Smooth muscle cell (in vitro differentiated cells): ENCODE data around the gene FCER2. TPM values are rescaled to one million over a fixed set of nuclear protein-coding genes. Genes with fewer than 3 reads are reported as not detected.

Experiments
- DNase-seq: peaks from one replicate; lab custom pipeline; 2025; ENCODE audit not compliant: unreplicated experiment; lab: John Stamatoyannopoulos, UW
- H2AFZ ChIP-seq: fragments of 200-600 bp; sonication (generic); 2 replicates; pipeline ENCODE4 v1.6.0; 2016; ENCODE audit warnings: antibody characterized with exemption, low read depth, mild to moderate bottlenecking
- H3F3A ChIP-seq: fragments of 200-600 bp; sonication (generic); 2 replicates; pipeline ENCODE4 v1.6.0; 2017; ENCODE audit warnings: antibody characterized with exemption, low read depth
- H3K27ac ChIP-seq: fragments of 200-600 bp; sonication (generic); 2 replicates; pipeline ENCODE4 v1.5.1; 2016; ENCODE audit warnings: low read depth, mild to moderate bottlenecking
- H3K27me3 ChIP-seq: fragments of 200-600 bp; sonication (generic); 2 replicates; pipeline ENCODE4 v1.6.1; 2016; ENCODE audit warnings: low read depth, mild to moderate bottlenecking
- H3K36me3 ChIP-seq: fragments of 200-600 bp; sonication (generic); 2 replicates; pipeline ENCODE4 v1.5.1; 2016; ENCODE audit warnings: low read depth
- H3K4me1 ChIP-seq: fragments of 200-600 bp; sonication (generic); 2 replicates; pipeline ENCODE4 v1.5.1; 2016; ENCODE audit warnings: low read depth
- H3K4me2 ChIP-seq: fragments of 200-600 bp; sonication (generic); 2 replicates; pipeline ENCODE4 v1.6.0; 2016; ENCODE audit warnings: mild to moderate bottlenecking
- H3K4me3 ChIP-seq: fragments of 200-600 bp; sonication (generic); 2 replicates; pipeline ENCODE4 v1.5.1; 2016; ENCODE audit warnings: mild to moderate bottlenecking
- H3K79me2 ChIP-seq: fragments of 200-600 bp; sonication (generic); 2 replicates; pipeline ENCODE4 v1.6.0; 2016; ENCODE audit warnings: low read depth, mild to moderate bottlenecking
- H3K9ac ChIP-seq: fragments of 200-600 bp; sonication (generic); 2 replicates; pipeline ENCODE4 v1.6.0; 2016; ENCODE audit warnings: low read depth
- H3K9me3 ChIP-seq: fragments of 200-600 bp; sonication (generic); replicated peaks from 2 replicates; pipeline ENCODE4 v1.5.1; 2016; ENCODE audit warnings: low read depth
- H4K20me1 ChIP-seq: fragments of 200-600 bp; sonication (generic); 2 replicates; pipeline ENCODE4 v1.6.0; 2016; ENCODE audit warnings: low read depth
- WGBS: methylation state at CpG from one replicate; pipeline ENCODE4 v1.1.7; 2016; ENCODE audit warnings: low lambda C conversion rate; 5-methylcytosine and 5-hydroxymethylcytosine counted together
- polyA plus RNA-seq: library from polyadenylated mRNA; unstranded; fragments of >200 nt; fragmentation: Nextera tagmentation; extraction: Ambion mirVana; gene quantifications from 2 replicates; pipeline ENCODE4 v1.2.1, GENCODE V29; 2016
- total RNA-seq: library from RNA; depleted of rRNA; stranded (reverse); fragments of >200 nt; gene quantifications from 2 replicates; pipeline ENCODE4 v1.2.3, GENCODE V29; 2014
- TF ChIP-seq, protein P1 (sequence below): fragments of 200-600 bp; sonication (generic); IDR thresholded peaks from 2 replicates; pipeline ENCODE4 v1.5.1; 2017; ENCODE audit warnings: borderline replicate concordance, mild to moderate bottlenecking, antibody characterized with exemption; ENCODE audit not compliant: insufficient read depth, poor library complexity, severe bottlenecking

FCER2 gene
- total and polyA plus RNA-seq, 2 experiments from 2014 or later = not detected

DNA sequence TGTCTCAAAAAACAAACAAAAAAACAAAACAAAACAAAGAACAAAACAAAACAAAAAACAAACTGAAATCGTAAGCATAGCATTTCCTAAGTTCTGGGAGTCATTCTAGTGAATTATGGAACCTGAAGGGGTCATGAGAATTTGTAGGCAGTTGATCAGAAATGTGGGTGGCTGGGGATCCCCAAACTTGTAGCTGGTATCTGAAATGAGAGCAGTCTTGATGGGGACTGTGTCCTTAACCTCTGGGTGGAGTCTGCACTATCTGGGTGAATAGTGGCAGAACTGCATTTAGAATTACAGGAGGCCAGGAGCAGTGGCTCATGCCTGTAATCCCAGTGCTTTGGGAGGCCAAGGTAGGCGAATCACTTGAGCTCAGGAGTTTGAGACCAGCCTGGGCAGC lies 23.9 kb upstream of the FCER2 start:
- DNase-seq = no peak
- Histone ChIP-seq H3K27ac (no peak overlapping the region), H3K4me3 (no peak overlapping the region), H3F3A (no peaks in the 10 kb centered on the region), H3K9ac (no peak overlapping the region), H3K9me3 (no peaks in the 10 kb centered on the region), H3K36me3 (no peaks in the 10 kb centered on the region), H4K20me1 (no peaks in the 10 kb centered on the region), H3K4me2 (no peak overlapping the region), H3K79me2 (no peaks in the 10 kb centered on the region), H2AFZ (no peak overlapping the region), H3K4me1 (no peaks in the 10 kb centered on the region), H3K27me3 (peaks cover 44% of the 10 kb centered on the region)
- WGBS = 63% methylated on average over 2 of the region's 2 CpGs
- TF ChIP-seq, protein P1, sequence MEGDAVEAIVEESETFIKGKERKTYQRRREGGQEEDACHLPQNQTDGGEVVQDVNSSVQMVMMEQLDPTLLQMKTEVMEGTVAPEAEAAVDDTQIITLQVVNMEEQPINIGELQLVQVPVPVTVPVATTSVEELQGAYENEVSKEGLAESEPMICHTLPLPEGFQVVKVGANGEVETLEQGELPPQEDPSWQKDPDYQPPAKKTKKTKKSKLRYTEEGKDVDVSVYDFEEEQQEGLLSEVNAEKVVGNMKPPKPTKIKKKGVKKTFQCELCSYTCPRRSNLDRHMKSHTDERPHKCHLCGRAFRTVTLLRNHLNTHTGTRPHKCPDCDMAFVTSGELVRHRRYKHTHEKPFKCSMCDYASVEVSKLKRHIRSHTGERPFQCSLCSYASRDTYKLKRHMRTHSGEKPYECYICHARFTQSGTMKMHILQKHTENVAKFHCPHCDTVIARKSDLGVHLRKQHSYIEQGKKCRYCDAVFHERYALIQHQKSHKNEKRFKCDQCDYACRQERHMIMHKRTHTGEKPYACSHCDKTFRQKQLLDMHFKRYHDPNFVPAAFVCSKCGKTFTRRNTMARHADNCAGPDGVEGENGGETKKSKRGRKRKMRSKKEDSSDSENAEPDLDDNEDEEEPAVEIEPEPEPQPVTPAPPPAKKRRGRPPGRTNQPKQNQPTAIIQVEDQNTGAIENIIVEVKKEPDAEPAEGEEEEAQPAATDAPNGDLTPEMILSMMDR = no peak

DNA sequence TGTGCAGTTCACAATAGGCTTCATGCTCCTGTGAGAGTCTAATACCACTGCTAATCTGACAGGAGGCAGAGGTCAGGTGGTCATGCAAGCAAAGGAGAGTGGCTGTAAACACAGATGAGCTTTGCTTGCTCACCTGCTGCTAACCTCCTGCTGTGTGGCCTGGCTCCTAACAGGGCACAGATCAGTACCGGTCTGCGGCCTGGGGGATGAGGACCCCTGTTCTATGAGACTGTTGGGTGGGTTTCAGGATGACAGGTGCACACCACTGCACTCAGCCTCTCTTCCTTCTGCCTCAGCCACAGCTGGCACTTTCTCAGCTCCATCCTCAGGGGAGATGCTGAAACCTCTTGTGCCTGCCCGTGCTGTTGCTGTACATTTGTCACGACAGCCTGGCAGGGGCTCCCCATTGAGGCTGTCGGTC lies 20.3 kb upstream of the FCER2 start:
- no peak overlapping the region for H3K9ac ChIP-seq
- WGBS = 79% methylated on average over 5 of the region's 5 CpGs
- no peaks in the 10 kb centered on the region for H3K4me1 ChIP-seq
- H3K4me2 ChIP-seq = no peak overlapping the region
- H3F3A ChIP-seq = no peaks in the 10 kb centered on the region
- TF ChIP-seq, protein P1 = no peak
- DNase-seq = no peak
- no peaks in the 10 kb centered on the region for H4K20me1 ChIP-seq
- H3K27ac ChIP-seq = no peak overlapping the region
- H3K27me3 ChIP-seq = peaks cover 8% of the 10 kb centered on the region
- no peaks in the 10 kb centered on the region for H3K79me2 ChIP-seq
- no peak overlapping the region for H3K4me3 ChIP-seq
- no peaks in the 10 kb centered on the region for H3K9me3 ChIP-seq
- no peak overlapping the region for H2AFZ ChIP-seq
- no peaks in the 10 kb centered on the region for H3K36me3 ChIP-seq

DNA sequence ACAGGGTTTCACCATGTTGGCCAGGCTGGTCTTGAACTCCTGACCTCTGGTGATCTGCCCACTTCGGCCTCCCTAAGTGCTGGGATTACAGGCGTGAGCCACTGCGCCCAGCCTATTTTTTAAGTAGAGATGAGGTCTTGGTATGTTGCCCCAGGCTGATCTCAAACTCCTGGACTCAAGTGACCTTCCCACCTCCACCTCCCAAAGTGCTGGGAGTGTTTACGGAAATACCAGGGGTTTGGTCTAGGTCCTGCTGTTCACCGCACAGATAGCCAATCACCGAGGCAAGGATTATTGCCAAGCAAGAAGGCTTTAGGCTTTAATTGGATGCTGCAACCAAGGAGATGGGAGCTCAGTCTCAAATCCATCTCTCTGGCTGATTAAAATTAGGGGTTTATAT lies 18.4 kb upstream of the FCER2 start:
- no peaks in the 10 kb centered on the region for H3K79me2 ChIP-seq
- H3K4me3 ChIP-seq = no peak overlapping the region
- no peak overlapping the region for H3K4me2 ChIP-seq
- H3K27me3 ChIP-seq = no peaks in the 10 kb centered on the region
- H3K9me3 ChIP-seq = no peaks in the 10 kb centered on the region
- WGBS = 91% methylated on average over 6 of the region's 6 CpGs
- DNase-seq = no peak
- H3K9ac ChIP-seq = no peak overlapping the region
- H3K4me1 ChIP-seq = no peaks in the 10 kb centered on the region
- no peak overlapping the region for H3K27ac ChIP-seq
- TF ChIP-seq, protein P1 = no peak
- H4K20me1 ChIP-seq = no peaks in the 10 kb centered on the region
- no peak overlapping the region for H2AFZ ChIP-seq
- no peaks in the 10 kb centered on the region for H3F3A ChIP-seq
- H3K36me3 ChIP-seq = no peaks in the 10 kb centered on the region

DNA sequence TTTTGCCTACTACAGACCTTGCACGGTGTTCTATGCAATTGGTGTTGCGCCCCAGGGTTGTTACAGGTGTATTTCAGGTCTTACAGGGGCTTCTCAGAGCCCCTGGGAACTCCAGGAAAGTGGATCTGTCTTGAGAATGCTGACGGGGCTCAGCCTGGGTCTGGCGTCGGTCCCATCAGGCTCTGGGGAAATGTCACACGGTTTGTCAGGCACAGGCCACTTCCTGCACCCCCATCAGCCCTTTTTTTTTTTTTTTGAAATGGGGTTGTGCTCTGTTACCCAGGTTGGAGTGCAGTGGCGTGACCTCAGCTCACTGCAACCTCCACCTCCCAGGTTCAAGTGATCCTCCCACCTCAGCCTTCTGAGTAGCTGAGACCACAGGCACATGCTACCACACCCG lies 16.7 kb upstream of the FCER2 start:
- 68% methylated on average over 7 of the region's 8 CpGs for WGBS
- Histone ChIP-seq H3K79me2 (no peaks in the 10 kb centered on the region), H3F3A (no peaks in the 10 kb centered on the region), H3K36me3 (no peaks in the 10 kb centered on the region), H3K4me1 (no peaks in the 10 kb centered on the region), H3K27ac (no peak overlapping the region), H2AFZ (no peak overlapping the region), H3K4me2 (no peak overlapping the region), H3K9me3 (no peaks in the 10 kb centered on the region), H3K27me3 (no peaks in the 10 kb centered on the region), H4K20me1 (no peaks in the 10 kb centered on the region), H3K9ac (no peak overlapping the region), H3K4me3 (no peak overlapping the region)
- no peak for DNase-seq
- TF ChIP-seq, protein P1 = no peak
